HG02870 (cell line): Measurements from ENCODE around the gene NMUR1.

Experiments used
- ATAC-seq: cut with Tn5 transposase; IDR thresholded peaks from one replicate; pipeline ENCODE4 v1.9.1; 2021; ENCODE audit warnings: mild to moderate bottlenecking, moderate library complexity; ENCODE audit not compliant: unreplicated experiment

The NMUR1 gene

GRCh38 chr2:231494669-231495068 lies 35.6 kb downstream of the NMUR1 start:
- no peak for ATAC-seq

GRCh38 chr2:231490801-231491200 lies 39.4 kb downstream of the NMUR1 start:
- no peak for ATAC-seq

GRCh38 chr2:231489990-231490389 lies 40.3 kb downstream of the NMUR1 start:
- ATAC-seq = no peak

GRCh38 chr2:231488331-231488730 lies 41.9 kb downstream of the NMUR1 start:
- ATAC-seq = no peak

GRCh38 chr2:231486851-231487596 lies 43.2 kb downstream of the NMUR1 start:
- ATAC-seq = no peak

GRCh38 chr2:231483398-231484329 lies 46.6 kb downstream of the NMUR1 start:
- ATAC-seq = no peak

GRCh38 chr2:231482806-231483391 lies 47.3 kb downstream of the NMUR1 start:
- ATAC-seq = no peak

- no peak for ATAC-seq
Observed at GRCh38 chr2:231480781-231481180, 49.5 kb downstream of the NMUR1 start.

GRCh38 chr2:231479455-231479854 lies 50.8 kb downstream of the NMUR1 start:
- ATAC-seq = no peak

- no peak for ATAC-seq
Observed at GRCh38 chr2:231476920-231477319, 53.3 kb downstream of the NMUR1 start.

- no peak for ATAC-seq
Observed at GRCh38 chr2:231475965-231476364, 54.3 kb downstream of the NMUR1 start.
